IPS-20b (cell line): ENCODE results near the gene KRTAP10-3.

ENCODE experiments used
- H3K27ac ChIP-seq: one replicate; pipeline ENCODE4 v1.5.1; 2013; ENCODE audit warnings: low read length
- H3K27me3 ChIP-seq: 2 replicates; pipeline ENCODE4 v1.6.1; 2013; ENCODE audit warnings: mild to moderate bottlenecking, low read length, inconsistent platforms; ENCODE audit not compliant: insufficient read depth
- H3K36me3 ChIP-seq: 2 replicates; pipeline ENCODE4 v1.6.1; 2013; ENCODE audit warnings: low read depth, mild to moderate bottlenecking, inconsistent platforms, low read length, moderate library complexity; ENCODE audit not compliant: insufficient read depth
- H3K4me1 ChIP-seq: 2 replicates; pipeline ENCODE4 v1.6.1; 2013; ENCODE audit warnings: mild to moderate bottlenecking, control low read depth, inconsistent platforms, low read length, moderate library complexity; ENCODE audit not compliant: insufficient read depth
- H3K4me3 ChIP-seq: 2 replicates; pipeline ENCODE4 v1.5.1; 2013; ENCODE audit warnings: mild to moderate bottlenecking, low read length, inconsistent platforms
- H3K9ac ChIP-seq: 2 replicates; pipeline ENCODE4 v1.6.1; 2013; ENCODE audit warnings: low read depth, mild to moderate bottlenecking, inconsistent platforms, low read length, moderate library complexity
- H3K9me3 ChIP-seq: 2 replicates; pipeline ENCODE4 v1.6.1; 2013; ENCODE audit warnings: mild to moderate bottlenecking, low read depth, low read length, inconsistent platforms; ENCODE audit not compliant: insufficient read depth

KRTAP10-3 gene

DNA sequence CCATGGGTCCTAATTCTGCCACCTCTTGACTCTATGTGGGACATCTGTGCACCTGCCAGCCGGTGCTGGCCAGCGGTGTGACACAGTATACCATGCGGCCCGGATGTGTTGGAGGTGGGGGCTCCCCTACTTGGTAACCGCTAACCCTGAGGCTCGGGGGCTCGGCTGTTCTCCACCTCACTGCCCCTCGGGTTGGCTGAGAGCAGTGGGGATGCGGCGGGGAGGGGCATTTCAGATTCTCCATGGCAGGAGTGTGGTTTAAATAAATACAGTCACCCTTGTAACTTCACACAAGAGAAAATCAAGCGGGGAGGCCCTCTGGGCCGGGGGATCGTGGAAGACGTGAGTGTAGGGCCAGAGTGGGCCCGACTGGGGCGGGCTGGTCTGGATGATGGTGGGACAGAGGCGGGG lies 29.6 kb downstream of the KRTAP10-3 start:
- H3K27ac ChIP-seq = no peak overlapping the region
- H3K27me3 ChIP-seq = no peaks in the 10 kb centered on the region
- no peaks in the 10 kb centered on the region for H3K9me3 ChIP-seq
- no peak overlapping the region for H3K9ac ChIP-seq
- H3K4me3 ChIP-seq = no peak overlapping the region
- no peaks in the 10 kb centered on the region for H3K4me1 ChIP-seq
- no peaks in the 10 kb centered on the region for H3K36me3 ChIP-seq

DNA sequence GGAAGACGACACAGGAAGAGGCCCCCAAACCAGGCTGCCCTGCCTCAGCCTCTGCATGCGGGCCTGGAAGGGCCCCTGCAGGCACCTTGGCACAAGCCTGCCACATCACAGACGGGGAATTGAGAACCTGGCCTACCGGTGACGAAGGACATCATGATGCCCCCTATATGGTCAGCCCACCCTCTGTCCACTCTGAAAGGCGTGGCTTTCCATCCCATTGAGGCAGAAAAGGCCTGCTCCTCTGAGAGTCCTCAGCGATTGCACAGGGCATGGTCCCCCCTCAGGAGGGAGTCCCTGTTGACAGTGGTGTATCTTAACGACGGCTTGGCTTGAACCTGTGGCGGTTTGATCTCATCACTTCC lies 30.0 kb downstream of the KRTAP10-3 start:
- Histone ChIP-seq H3K4me3 (no peak overlapping the region), H3K9ac (no peak overlapping the region), H3K4me1 (no peaks in the 10 kb centered on the region), H3K9me3 (peaks cover 3% of the 10 kb centered on the region; the same call in 1 of the 2 replicates), H3K36me3 (no peaks in the 10 kb centered on the region), H3K27me3 (no peaks in the 10 kb centered on the region), H3K27ac (no peak overlapping the region)

DNA sequence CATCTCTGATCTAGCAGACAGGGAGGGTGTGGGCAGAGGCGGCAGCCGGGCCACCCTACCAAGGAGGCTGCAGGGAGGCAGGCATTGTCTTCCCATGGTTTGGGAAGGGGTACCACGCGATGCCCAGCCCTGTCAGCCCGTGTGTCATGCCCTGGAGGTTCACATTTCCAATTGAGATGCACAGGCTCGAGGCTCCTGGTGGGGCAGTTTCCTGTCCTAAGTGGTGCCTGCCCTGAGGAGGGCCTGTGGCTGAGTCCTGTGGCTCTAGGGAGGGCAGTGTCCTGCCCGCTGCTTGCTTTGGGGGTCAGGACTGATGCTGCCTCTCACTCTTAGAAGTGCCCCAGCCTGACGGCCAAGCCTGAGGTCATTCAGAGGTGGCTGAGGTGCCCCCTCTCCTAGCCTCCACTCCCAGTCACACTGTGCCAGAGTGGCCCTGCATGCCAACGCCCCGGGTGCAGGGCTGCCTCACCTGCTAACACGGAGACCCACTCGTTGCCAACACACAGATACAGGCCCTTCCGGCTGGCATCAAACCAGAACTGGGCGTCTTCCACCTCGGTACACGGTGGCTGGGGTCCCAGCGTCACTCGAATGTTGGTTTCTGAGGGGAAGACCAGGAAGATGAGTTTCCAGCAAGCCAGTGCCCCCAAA lies 30.5 kb downstream of the KRTAP10-3 start:
- Histone ChIP-seq H3K4me1 (no peaks in the 10 kb centered on the region), H3K4me3 (no peak overlapping the region), H3K36me3 (no peaks in the 10 kb centered on the region), H3K9ac (no peak overlapping the region), H3K27me3 (no peaks in the 10 kb centered on the region), H3K9me3 (peaks cover 6% of the 10 kb centered on the region; the same call in 1 of the 2 replicates), H3K27ac (no peak overlapping the region)

DNA sequence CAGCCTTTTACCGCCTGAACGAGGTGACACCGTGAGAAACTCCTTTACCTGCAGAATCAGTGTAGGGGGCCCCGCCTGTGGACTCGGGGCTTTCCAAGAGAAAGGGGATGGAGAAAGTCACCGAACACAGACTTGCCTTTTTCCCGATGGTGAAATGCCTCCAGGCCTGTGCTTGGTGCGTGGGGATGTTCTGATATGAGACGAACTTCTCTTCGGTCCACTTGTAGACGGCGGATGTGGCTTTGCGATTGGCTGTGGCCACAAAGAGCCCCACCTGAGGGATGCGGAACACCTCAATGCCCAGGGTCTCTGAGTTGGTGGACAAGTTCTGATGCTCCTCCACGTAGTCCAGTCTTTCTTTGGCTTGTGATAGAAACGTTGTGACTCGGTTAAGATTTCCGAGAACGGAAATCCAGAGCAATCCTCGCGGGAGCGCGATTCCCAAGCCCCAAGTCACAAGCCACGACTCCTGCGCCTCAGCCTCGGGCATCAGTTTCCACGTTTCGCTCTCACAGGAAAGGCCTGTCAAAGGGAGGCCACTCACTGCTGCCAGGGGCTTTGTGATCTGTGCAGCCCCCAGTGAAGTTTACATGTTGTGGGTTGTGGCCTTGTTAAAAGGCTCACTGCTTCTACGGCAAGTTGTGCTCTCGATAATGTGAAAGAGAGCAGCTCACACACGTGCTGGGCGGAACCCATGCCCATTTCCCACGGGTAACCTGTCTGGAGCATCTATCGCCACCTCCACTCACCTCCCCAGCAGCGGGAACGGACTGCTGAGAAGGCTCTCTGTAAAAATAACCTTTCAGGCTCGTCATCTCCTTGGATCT lies 31.2 kb downstream of the KRTAP10-3 start:
- H3K4me3 ChIP-seq = no peak overlapping the region
- peaks cover 6% of the 10 kb centered on the region; the same call in 1 of the 2 replicates for H3K9me3 ChIP-seq
- no peak overlapping the region for H3K27ac ChIP-seq
- no peak overlapping the region for H3K9ac ChIP-seq
- no peaks in the 10 kb centered on the region for H3K4me1 ChIP-seq
- no peaks in the 10 kb centered on the region for H3K27me3 ChIP-seq
- H3K36me3 ChIP-seq = no peaks in the 10 kb centered on the region

DNA sequence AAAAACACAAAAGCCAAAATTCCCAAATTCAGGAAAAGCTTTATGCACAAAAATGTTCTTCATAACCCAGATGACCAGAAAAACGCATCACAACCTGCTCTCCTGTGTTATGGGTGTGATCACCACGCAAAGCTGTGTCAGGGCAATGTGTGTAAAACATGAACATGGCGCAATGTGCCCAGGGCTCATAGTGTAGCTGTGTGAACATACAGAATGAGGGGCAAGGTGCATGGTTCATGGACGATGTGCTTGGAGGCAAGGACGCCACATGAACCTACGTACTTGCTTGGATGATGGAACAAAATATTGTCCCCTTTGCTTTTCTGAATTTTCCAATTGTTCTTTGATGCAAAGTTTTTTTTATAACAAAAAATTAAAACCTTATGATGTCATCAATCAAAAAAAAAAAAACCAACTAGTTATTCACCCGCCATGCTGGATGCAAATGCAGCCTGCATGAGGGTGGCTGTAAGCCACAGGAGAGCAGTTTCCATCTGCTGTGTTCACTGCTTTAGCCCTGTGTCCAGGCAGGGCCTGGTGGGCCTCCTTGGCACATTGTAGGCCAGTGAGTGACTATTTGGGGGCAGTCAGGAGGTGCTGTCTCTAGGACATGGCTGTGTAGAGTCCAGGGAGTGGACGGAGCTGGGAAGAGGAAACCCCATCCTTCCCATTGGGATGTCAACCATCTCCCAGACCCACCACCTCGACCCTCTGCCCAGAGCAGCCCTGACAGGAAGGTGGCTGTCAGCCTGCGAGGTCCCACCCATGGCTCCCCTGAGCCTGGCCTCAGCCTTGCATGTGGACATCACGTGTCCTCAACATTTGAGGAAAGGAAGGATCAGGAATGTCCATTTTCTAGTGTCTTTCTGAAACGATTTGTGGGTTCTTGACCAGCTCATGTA lies 32.2 kb downstream of the KRTAP10-3 start:
- no peaks in the 10 kb centered on the region for H3K36me3 ChIP-seq
- no peaks in the 10 kb centered on the region for H3K4me1 ChIP-seq
- H3K9ac ChIP-seq = no peak overlapping the region
- H3K27ac ChIP-seq = no peak overlapping the region
- no peaks in the 10 kb centered on the region for H3K27me3 ChIP-seq
- H3K4me3 ChIP-seq = no peak overlapping the region
- peaks cover 6% of the 10 kb centered on the region; the same call in 1 of the 2 replicates for H3K9me3 ChIP-seq

DNA sequence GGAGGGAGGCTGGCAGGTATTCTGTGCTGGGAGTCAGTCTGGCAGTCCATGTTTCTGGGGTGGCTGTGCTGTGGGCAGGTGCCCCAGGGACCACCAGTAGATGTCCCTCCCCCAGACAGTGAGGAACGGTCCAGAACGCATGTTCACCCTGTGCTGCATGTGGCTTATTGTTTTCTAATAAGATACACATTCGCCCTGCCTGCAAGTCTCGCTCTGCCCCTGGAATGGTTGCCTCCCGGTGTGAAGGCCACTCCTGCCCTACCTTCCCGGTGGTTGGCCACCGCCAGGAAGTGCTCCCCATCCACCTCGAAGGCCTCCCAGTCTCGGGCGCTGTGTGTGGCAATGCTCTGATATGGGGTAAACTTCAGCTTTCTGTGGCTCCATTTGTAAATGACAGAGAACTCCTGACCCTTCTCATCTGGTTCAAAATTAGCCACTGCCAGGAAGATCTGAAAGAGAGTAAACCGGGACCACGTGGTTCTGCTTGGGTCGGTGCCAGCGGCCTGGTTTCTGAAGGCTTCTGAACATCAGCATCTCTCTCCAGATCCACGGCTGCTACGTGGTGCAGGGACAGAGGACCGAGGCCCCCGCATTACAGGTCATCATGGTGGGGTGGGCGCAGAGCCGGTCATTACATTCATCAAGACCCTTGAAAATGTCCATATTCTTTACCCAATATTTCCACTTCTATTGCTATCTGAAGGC lies 33.1 kb downstream of the KRTAP10-3 start:
- Histone ChIP-seq H3K27me3 (no peaks in the 10 kb centered on the region), H3K9ac (no peak overlapping the region), H3K27ac (no peak overlapping the region), H3K9me3 (peaks cover 6% of the 10 kb centered on the region; the same call in 1 of the 2 replicates), H3K36me3 (no peaks in the 10 kb centered on the region), H3K4me1 (no peaks in the 10 kb centered on the region), H3K4me3 (no peak overlapping the region)

DNA sequence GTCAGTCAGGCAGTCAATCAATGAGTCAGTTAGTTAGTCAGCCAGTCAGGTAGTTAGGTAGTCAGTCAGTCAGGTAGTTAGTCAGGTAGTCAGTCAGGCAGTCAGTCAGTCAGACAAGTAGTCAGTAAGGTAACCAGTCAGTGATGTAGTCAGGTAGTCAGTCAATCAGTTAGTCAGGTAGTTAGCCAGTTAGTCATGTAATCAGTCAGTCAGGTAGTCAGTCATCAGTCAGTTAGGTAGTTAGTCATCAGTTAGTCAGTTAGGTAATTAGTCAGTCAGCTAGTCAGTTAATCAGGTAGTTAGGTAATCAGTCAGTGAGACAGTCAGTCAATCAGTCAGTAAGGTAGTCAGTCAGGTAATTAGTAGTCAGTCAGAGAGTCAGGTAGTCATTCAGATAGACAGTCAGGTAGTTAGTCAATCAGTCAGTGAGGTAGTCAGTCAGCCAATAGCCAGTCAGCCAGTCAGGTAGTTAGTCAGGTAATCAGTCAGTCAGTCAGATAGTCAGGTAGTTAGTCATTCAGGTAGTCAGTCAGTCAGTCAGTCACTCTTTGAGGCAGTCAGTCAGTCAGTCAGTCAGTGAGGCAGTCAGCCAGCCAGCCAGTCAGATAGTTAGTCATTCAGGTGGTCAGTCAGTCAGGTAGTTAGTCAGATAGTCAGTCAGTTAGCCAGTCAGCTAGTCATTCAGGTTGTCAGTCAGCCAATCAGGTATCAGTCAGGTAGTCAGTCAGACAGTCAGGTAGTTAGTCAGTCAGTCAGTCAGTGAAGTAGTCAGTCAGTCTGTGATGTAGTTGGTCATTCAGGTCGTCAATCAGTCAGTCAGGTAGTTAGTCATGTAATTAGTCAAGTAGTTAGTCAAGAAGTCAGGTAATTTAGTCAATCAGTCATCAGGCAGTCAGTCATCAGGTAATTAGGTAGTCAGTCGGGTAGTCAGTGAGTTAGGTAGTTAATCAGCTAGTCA lies 33.9 kb downstream of the KRTAP10-3 start:
- H3K9ac ChIP-seq = no peak overlapping the region
- no peaks in the 10 kb centered on the region for H3K4me1 ChIP-seq
- H3K9me3 ChIP-seq = peaks cover 6% of the 10 kb centered on the region; the same call in 1 of the 2 replicates
- no peaks in the 10 kb centered on the region for H3K36me3 ChIP-seq
- H3K27ac ChIP-seq = no peak overlapping the region
- H3K4me3 ChIP-seq = no peak overlapping the region
- H3K27me3 ChIP-seq = no peaks in the 10 kb centered on the region

DNA sequence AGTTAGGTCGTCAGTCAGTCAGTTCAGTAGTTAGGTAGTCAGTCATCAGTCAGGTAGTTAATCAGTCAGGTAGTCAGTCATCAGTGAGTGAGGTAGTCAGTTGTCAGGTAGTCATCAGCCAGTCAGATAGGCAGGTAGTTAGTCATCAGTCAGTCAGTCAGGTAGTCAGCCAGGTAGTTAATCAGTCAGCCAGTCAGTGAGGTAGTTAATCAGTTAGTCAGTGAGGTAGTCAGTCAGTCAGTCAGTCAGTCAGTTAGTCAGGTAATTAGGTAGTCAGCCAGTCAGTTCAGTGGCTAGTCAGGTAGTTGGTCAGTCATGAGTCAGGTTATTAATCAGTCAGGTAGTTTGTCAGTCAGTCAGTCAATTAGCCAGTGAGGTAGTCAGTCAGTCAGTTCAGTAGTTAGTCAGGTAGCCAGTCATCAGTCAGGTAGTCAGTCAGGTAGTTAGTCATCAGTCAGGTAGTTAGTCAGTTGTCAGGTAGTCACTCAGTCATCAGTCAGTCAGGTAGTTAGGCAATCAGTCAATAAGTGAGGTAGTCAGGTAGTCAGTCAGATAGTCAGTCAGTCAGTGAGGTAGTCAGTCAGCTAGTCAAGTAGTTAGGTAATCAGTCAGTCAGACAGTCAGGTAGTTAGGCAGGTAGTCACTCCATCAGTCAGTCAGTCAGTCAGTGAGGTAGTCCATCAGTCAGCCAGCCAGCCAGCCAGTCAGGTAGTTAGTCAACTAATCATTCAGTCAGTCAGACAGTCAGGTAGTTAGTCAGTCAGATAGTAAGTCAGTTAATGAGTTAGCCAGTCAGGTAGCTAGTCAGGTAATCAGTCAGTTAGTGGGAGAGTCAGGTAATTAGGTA lies 34.8 kb downstream of the KRTAP10-3 start:
- no peaks in the 10 kb centered on the region for H3K36me3 ChIP-seq
- H3K9ac ChIP-seq = no peak overlapping the region
- H3K27me3 ChIP-seq = no peaks in the 10 kb centered on the region
- H3K9me3 ChIP-seq = peaks cover 6% of the 10 kb centered on the region; the same call in 1 of the 2 replicates
- H3K4me1 ChIP-seq = no peaks in the 10 kb centered on the region
- H3K4me3 ChIP-seq = no peak overlapping the region
- no peak overlapping the region for H3K27ac ChIP-seq

DNA sequence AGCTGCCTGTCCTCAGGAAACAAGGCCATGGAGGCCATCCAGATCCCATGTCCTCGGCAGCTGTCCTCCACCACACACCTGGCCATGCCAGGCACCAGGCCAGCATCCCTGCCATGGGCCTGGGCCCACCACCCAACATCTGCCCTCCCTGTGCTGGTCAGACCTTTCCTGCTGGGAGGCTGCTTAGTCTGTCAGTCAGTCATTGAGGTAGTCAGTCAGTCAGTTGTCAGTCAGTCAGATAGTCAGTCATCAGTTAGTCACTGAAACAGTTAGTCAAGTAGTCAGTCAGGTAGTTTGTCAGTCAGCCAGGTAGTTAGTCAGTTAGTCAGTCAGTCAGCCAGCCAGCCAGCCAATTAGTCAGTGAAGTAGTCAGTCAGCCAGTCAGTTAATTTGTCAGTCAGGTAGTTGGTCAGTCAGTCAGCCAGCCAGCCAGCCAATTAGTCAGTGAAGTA lies 35.8 kb downstream of the KRTAP10-3 start:
- Histone ChIP-seq H3K4me3 (no peak overlapping the region), H3K27ac (no peak overlapping the region), H3K9me3 (peaks cover 6% of the 10 kb centered on the region; the same call in 1 of the 2 replicates), H3K4me1 (no peaks in the 10 kb centered on the region), H3K27me3 (no peaks in the 10 kb centered on the region), H3K36me3 (no peaks in the 10 kb centered on the region), H3K9ac (no peak overlapping the region)
